ENCODE data around the gene EFCAB11. TPM values are rescaled to one million over a fixed set of nuclear protein-coding genes. Genes with fewer than 3 reads are reported as not detected.

EFCAB11 gene
- total RNA-seq, 1 donor from 2014 or later: 20.8 TPM

DNA sequence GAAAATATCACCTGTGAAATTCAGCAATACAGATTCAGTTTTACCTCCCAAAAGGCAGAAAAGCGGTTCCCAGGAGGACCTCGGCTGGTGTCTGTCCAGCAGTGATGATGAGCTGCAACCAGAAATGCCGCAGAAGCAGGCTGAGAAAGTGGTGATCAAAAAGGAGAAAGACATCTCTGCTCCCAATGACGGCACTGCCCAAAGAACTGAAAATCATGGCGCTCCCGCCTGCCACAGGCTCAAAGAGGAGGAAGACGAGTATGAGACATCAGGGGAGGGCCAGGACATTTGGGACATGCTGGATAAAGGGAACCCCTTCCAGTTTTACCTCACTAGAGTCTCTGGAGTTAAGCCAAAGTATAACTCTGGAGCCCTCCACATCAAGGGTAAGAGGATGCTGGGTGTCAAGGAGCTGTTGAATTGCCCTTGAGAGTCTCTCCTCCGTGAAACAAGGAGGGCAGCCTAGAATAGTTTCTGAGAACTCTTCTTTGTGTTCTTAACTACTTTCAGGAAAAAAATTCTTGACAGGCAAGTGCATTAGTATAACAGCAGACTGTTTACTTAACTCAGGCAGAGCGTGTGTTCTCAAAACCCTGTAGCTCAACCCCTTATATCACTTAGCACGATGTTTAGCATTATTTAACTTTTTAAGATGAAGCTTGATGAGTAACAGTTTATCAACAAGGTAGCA is 8.9 kb upstream of the EFCAB11 start:
- Mint-ChIP-seq H3K9me3 (ENCODE audit: low read depth) (no peaks in the 10 kb centered on the region), H3K27me3 (no peaks in the 10 kb centered on the region), H3K4me3 (ENCODE audit: low read depth) (no peak overlapping the region), H3K27ac (no peak overlapping the region), H3K4me1 (ENCODE audit: low read depth) (peaks cover 13% of the 10 kb centered on the region), H3K36me3 (ENCODE audit: insufficient read depth) (peaks cover 13% of the 10 kb centered on the region)
- DNase-seq (ENCODE audit: low spot score, unreplicated experiment): no peak
- TF ChIP-seq, protein P1, sequence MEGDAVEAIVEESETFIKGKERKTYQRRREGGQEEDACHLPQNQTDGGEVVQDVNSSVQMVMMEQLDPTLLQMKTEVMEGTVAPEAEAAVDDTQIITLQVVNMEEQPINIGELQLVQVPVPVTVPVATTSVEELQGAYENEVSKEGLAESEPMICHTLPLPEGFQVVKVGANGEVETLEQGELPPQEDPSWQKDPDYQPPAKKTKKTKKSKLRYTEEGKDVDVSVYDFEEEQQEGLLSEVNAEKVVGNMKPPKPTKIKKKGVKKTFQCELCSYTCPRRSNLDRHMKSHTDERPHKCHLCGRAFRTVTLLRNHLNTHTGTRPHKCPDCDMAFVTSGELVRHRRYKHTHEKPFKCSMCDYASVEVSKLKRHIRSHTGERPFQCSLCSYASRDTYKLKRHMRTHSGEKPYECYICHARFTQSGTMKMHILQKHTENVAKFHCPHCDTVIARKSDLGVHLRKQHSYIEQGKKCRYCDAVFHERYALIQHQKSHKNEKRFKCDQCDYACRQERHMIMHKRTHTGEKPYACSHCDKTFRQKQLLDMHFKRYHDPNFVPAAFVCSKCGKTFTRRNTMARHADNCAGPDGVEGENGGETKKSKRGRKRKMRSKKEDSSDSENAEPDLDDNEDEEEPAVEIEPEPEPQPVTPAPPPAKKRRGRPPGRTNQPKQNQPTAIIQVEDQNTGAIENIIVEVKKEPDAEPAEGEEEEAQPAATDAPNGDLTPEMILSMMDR (IDR thresholded peaks at IDR 0.05; ENCODE audit: unreplicated experiment): no peak

DNA sequence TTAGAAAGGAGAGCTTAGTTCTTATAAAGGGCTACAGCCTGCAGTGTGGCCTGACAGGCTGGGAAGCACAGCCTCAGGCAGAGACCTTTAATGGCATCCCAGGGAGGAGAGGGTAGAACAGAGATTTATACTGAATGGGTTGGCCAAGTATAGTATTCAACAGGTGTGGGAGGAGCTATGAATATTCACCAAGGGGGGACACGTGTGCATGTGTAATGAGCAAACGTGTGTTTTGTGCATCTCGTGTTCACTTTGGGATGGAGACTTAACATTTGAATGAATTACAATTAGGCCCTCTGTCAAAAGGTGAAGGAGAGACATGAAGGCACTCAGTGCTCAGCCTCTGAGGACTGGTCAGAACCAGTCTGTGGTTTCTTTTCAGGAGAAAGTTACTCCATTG is 6.4 kb upstream of the EFCAB11 start:
- peaks cover 7% of the 10 kb centered on the region for H3K36me3 Mint-ChIP-seq (ENCODE audit: insufficient read depth)
- H3K27me3 Mint-ChIP-seq: no peaks in the 10 kb centered on the region
- DNase-seq (ENCODE audit: low spot score, unreplicated experiment): no peak
- no peaks in the 10 kb centered on the region for H3K9me3 Mint-ChIP-seq (ENCODE audit: low read depth)
- H3K4me3 Mint-ChIP-seq (ENCODE audit: low read depth): no peak overlapping the region
- peak overlapping the region; percentile 47 for H3K27ac Mint-ChIP-seq
- TF ChIP-seq, protein P1 (IDR thresholded peaks at IDR 0.05; ENCODE audit: unreplicated experiment): no peak
- peaks cover 23% of the 10 kb centered on the region for H3K4me1 Mint-ChIP-seq (ENCODE audit: low read depth)

DNA sequence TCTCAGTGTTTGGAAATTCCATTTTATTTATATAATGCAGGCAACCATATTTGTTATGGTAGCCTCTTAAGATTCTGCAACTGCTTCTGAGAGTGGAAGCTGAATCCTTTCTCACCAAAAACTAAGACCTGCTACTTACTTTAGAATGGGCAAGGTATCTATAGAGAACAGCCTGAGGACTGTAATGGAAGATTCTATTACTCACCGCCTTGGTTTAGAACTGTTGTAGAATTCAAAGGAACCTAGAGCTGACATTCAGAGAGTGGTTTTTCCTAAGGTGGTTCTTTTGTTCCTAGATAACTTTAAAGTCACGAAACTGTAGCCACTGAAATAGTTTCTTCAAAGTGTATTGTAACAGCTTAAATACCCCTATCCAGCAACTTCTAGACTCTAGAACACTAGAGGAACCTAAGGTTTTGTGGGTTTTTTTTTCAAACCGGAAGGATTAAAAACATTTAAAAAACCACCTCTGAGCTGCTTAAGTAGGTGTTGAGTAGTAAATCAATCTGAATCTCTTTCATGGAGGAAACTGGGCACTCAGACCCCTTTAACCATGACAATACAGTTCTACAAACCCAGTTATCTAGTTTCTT is 5.4 kb upstream of the EFCAB11 start:
- Mint-ChIP-seq H3K9me3 (ENCODE audit: low read depth) (no peaks in the 10 kb centered on the region), H3K27me3 (no peaks in the 10 kb centered on the region), H3K4me1 (ENCODE audit: low read depth) (peaks cover 23% of the 10 kb centered on the region), H3K27ac (no peak overlapping the region), H3K4me3 (ENCODE audit: low read depth) (no peak overlapping the region), H3K36me3 (ENCODE audit: insufficient read depth) (peaks cover 4% of the 10 kb centered on the region)
- DNase-seq (ENCODE audit: low spot score, unreplicated experiment): no peak
- TF ChIP-seq, protein P1 (IDR thresholded peaks at IDR 0.05; ENCODE audit: unreplicated experiment): no peak

DNA sequence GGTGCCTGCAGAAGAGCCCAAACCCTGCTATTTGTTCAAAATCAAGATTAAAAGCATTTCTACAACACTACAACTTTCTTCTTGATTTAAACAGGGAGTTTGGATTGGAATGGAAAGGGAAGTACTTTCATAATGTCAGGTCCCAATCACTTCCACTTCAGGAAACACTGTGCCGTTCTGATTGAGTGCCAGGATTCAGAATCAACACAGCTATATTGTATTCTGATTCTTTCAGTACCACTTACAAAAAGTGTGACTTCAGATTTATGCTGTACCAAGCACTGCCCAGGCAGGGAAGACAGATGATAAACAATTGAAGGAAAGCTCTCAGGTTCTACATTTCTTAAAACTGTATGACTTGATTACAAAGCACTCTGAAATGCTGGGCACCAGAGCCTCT is 4.4 kb upstream of the EFCAB11 start:
- Mint-ChIP-seq H3K9me3 (ENCODE audit: low read depth) (no peaks in the 10 kb centered on the region), H3K27ac (no peak overlapping the region), H3K27me3 (no peaks in the 10 kb centered on the region), H3K4me1 (ENCODE audit: low read depth) (peaks cover 28% of the 10 kb centered on the region), H3K36me3 (ENCODE audit: insufficient read depth) (peaks cover 2% of the 10 kb centered on the region), H3K4me3 (ENCODE audit: low read depth) (no peak overlapping the region)
- TF ChIP-seq, protein P1 (IDR thresholded peaks at IDR 0.05; ENCODE audit: unreplicated experiment): no peak
- DNase-seq (ENCODE audit: low spot score, unreplicated experiment): no peak

DNA sequence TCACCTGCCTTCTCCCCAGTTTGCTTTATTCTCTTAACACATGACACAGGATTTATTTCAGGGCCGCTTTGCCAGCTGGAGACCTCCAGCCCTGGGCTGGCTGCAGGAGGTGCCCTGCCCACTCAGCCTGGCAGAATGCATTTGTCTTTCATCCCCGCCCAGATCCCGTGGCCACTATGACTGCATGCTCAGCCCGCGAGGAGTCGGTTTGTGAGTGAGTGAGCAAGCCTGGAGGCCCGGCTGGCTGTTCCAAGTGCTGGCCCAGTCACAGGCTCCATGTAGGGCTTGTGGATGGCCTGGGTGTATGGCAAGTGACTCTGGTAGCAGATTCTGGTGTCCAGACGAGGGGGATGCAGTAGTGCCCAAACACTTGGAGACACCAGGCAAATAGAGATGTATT is 3.3 kb upstream of the EFCAB11 start:
- TF ChIP-seq, protein P1 (IDR thresholded peaks at IDR 0.05; ENCODE audit: unreplicated experiment): no peak
- Mint-ChIP-seq H3K36me3 (ENCODE audit: insufficient read depth) (no peaks in the 10 kb centered on the region), H3K27me3 (no peaks in the 10 kb centered on the region), H3K27ac (no peak overlapping the region), H3K4me3 (ENCODE audit: low read depth) (no peak overlapping the region), H3K4me1 (ENCODE audit: low read depth) (peaks cover 36% of the 10 kb centered on the region), H3K9me3 (ENCODE audit: low read depth) (no peaks in the 10 kb centered on the region)
- no peak for DNase-seq (ENCODE audit: low spot score, unreplicated experiment)
